GM18873 (cell line): Measurements from ENCODE around the gene KICS2.
A peak's percentile ranks its signal among the peaks of the same experiment; 100 is the strongest.

Experiments
- ATAC-seq: cut with Tn5 transposase; IDR thresholded peaks from one replicate; pipeline ENCODE4 v1.9.1; 2021; ENCODE audit warnings: mild to moderate bottlenecking, moderate library complexity, moderate number of reproducible peaks; ENCODE audit not compliant: unreplicated experiment, low FRiP score

The KICS2 gene

GRCh38 chr12:64222009-64222765 lies at the start of gene KICS2:
Gene KICS2 (minus strand): TSS chr12:64222296. CDS start chr12:64222237, 59 bp downstream.
- peak; percentile 95 for ATAC-seq

GRCh38 chr12:64270411-64270810 lies 48.3 kb upstream of the KICS2 start:
- no peak for ATAC-seq

- no peak for ATAC-seq
Observed at GRCh38 chr12:64269161-64269560, 47.1 kb upstream of the KICS2 start.

GRCh38 chr12:64268409-64268808 lies 46.3 kb upstream of the KICS2 start:
- no peak for ATAC-seq

- ATAC-seq: no peak
Observed at GRCh38 chr12:64265839-64266238, 43.7 kb upstream of the KICS2 start.

- ATAC-seq: no peak
Observed at GRCh38 chr12:64261813-64262212, 39.7 kb upstream of the KICS2 start.

- no peak for ATAC-seq
Observed at GRCh38 chr12:64258576-64258975, 36.5 kb upstream of the KICS2 start.

- no peak for ATAC-seq
Observed at GRCh38 chr12:64256166-64256800, 34.2 kb upstream of the KICS2 start.

GRCh38 chr12:64255249-64255648 lies 33.2 kb upstream of the KICS2 start:
- ATAC-seq: no peak

- ATAC-seq: no peak
Observed at GRCh38 chr12:64253356-64253755, 31.3 kb upstream of the KICS2 start.

- no peak for ATAC-seq
Observed at GRCh38 chr12:64252681-64253080, 30.6 kb upstream of the KICS2 start.

GRCh38 chr12:64243809-64244208 lies 21.7 kb upstream of the KICS2 start:
- no peak for ATAC-seq

- ATAC-seq: no peak
Observed at GRCh38 chr12:64240781-64241180, 18.7 kb upstream of the KICS2 start.

GRCh38 chr12:64237382-64237781 lies 15.3 kb upstream of the KICS2 start:
- no peak for ATAC-seq

GRCh38 chr12:64236549-64236948 lies 14.5 kb upstream of the KICS2 start:
- ATAC-seq: no peak

- ATAC-seq: no peak
Observed at GRCh38 chr12:64232196-64232595, 10.1 kb upstream of the KICS2 start.

- ATAC-seq: no peak
Observed at GRCh38 chr12:64229796-64230195, 7.7 kb upstream of the KICS2 start.

- ATAC-seq: no peak
Observed at GRCh38 chr12:64229240-64229639, 7.1 kb upstream of the KICS2 start.

- ATAC-seq: no peak
Observed at GRCh38 chr12:64225626-64226025, 3.5 kb upstream of the KICS2 start.

GRCh38 chr12:64221651-64222008 lies 466 bp downstream of the KICS2 start:
- ATAC-seq: peak; percentile 17

GRCh38 chr12:64220046-64220445 lies 2.0 kb downstream of the KICS2 start:
- no peak for ATAC-seq

- no peak for ATAC-seq
Observed at GRCh38 chr12:64219145-64219544, 3.0 kb downstream of the KICS2 start.
